Measurements from ENCODE around the gene NET1.

The NET1 gene

DNA sequence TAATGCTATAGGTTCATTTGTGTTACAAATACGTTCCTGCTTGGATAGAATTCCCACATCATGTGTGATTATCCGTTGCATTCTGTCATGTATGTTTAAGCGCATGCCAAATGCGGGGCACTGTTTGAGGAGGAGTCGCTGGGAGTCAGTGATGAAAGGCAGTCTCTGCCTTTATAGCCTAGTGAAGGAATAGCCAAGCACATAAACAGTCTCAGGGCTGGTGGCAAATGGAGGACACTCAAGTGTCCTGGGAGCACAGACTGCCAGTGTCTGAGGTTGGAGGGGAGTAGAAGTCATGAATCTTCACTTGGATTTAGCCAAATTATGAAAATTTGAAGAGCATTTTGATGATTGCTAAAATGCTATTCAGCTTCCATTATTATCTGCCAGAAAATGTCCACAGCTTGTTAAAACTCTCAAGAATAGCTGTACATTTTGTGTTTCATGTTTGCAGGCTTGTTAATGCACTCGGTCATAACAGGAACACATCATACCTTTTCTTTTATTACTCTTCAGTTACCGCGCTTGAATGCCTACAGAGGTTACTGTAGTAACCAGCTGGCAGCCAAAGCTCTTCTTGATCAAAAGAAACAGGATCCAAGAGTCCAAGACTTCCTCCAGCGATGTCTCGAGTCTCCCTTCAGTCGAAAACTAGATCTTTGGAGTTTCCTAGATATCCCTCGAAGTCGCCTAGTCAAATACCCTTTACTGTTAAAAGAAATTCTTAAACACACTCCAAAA, 41.6 kb downstream of the NET1 start:
- Histone ChIP-seq H3K27ac (no peak overlapping the region), H3K36me3 (peaks cover 21 to 76% (median 68%) of the 10 kb centered on the region in 11 experiments; a peak in 21 of 22 replicates), H3K9ac (no peak overlapping the region), H4K20me1 (no peaks in the 10 kb centered on the region), H3K9me3 (replicated peaks in 1 of 11) (no peaks in the 10 kb centered on the region), H3K4me2 (no peak overlapping the region), H3K4me1 (peaks cover 0 to 4% (median 0%) of the 10 kb centered on the region in 10 experiments; a peak in 1 of 20 replicates), H3K4me3 (no peak overlapping the region), H3K27me3 (no peaks in the 10 kb centered on the region)
- no peak for TF ChIP-seq Cebpa-rat (IDR thresholded peaks at IDR 0.05)

DNA sequence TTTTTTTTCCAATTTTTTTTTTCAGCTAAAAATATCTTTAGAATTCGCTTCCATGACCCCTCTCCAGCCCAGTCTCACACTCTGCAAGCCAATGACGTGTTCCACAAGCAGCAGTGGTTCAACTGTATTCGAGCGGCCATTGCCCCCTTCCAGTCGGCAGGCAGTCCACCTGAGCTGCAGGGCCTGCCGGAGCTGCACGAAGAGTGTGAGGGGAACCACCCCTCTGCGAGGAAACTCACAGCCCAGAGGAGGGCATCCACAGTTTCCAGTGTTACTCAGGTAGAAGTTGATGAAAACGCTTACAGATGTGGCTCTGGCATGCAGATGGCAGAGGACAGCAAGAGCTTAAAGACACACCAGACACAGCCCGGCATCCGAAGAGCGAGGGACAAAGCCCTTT, 44.2 kb downstream of the NET1 start:
- H3K4me1 ChIP-seq, result peaks cover 5 to 10% (median 8%) of the 10 kb centered on the region in 10 experiments; a peak in 16 of 20 replicates
- no peaks in the 10 kb centered on the region for H3K27me3 ChIP-seq
- no peaks in the 10 kb centered on the region for H4K20me1 ChIP-seq
- H3K4me2 ChIP-seq, result no peak overlapping the region
- H3K9ac ChIP-seq, result no peak overlapping the region
- no peak overlapping the region for H3K27ac ChIP-seq
- no peak overlapping the region for H3K4me3 ChIP-seq
- no peaks in the 10 kb centered on the region for H3K9me3 ChIP-seq (replicated peaks in 1 of 11)
- TF ChIP-seq Cebpa-rat (IDR thresholded peaks at IDR 0.05), result no peak
- H3K36me3 ChIP-seq, result peaks cover 23 to 94% (median 83%) of the 10 kb centered on the region in 11 experiments; a peak in 21 of 22 replicates

DNA sequence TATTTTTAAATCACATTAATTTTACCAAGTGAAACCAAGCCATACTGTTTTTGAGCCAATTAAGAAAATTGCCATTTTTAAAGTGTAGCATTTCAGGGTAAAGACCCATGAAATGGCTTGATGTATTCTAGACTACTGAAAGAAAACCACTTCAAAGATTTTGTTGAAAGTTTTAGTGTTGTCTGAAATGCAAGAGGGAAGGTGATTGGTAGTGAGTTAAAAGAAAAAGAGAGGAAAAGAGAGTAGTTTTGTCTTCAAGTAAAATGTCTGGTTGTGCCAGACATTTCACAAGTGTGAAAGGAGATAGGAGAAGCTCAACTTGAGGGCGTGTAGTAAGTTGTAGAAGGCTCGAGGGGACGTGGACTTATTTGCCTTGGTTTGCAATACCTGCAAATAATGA, 45.4 kb downstream of the NET1 start:
- no peak for TF ChIP-seq Cebpa-rat (IDR thresholded peaks at IDR 0.05)
- Histone ChIP-seq H3K27me3 (no peaks in the 10 kb centered on the region), H3K36me3 (peaks cover 23 to 82% (median 73%) of the 10 kb centered on the region in 11 experiments; a peak in 21 of 22 replicates), H4K20me1 (no peaks in the 10 kb centered on the region), H3K4me3 (no peak overlapping the region), H3K9me3 (replicated peaks in 1 of 11) (no peaks in the 10 kb centered on the region), H3K4me2 (no peak overlapping the region), H3K9ac (no peak overlapping the region), H3K4me1 (peaks cover 14 to 22% (median 20%) of the 10 kb centered on the region in 10 experiments), H3K27ac (no peak overlapping the region)

DNA sequence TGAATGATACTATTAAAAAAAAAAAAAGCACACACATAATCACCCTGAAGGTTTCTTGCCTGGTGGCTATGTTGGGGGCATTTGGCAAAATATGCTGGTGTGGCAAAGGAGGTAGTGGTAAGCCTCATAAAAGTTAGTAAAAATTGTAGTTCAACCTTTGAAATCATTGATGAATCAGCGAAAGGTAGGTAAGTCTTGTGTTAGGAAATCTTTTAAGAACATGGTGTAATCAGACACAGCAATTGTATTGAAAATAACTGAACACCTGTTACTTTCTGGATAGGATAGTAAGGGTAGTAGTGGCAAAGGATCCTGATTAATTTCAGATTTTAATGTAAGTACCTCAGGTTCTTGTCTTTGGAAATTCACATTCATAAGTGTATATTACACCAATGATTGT, 46.1 kb downstream of the NET1 start:
- Histone ChIP-seq H3K27ac (no peak overlapping the region), H3K4me3 (no peak overlapping the region), H3K36me3 (peaks cover 23 to 75% (median 66%) of the 10 kb centered on the region in 11 experiments; a peak in 21 of 22 replicates), H3K4me2 (no peak overlapping the region), H3K4me1 (peaks cover 14 to 25% (median 23%) of the 10 kb centered on the region in 10 experiments), H3K9me3 (replicated peaks in 1 of 11) (no peaks in the 10 kb centered on the region), H4K20me1 (no peaks in the 10 kb centered on the region), H3K9ac (no peak overlapping the region), H3K27me3 (no peaks in the 10 kb centered on the region)
- no peak for TF ChIP-seq Cebpa-rat (IDR thresholded peaks at IDR 0.05)

DNA sequence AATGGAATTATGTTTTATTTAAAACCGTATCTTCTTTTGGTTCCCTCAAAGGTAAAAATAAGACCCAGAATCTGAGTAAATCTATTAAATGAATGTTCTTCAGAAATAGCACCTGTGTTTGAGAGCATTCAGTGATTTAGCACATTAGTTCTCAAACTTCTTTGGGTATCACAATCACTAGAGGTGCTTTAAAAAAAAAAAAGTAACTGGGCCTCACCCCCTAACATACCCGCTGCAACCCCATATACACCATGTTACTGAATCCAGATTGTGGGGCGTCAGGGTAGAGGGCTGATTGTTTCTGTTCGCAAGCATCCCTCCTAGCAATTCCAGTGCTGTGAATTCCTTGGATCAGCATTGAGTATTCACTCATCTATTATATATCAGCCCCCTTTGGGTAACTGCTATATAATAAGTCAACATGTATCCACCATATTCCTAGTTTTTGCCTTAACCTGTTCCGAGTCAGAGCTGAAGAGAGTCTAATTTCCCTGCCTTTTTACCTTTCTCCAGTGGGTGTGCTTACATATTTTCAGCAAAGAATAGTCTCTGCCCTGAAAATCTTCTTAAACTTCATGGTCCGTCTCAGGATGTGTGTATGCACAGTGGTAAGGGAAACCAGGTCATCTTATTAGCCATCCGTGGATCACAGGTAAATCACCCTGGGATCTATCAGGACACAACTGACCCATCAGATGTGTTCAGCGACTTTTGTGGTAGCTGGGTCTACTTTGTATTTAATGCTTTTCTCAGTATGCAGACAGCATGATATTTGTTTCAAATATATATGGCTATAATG, 46.8 kb downstream of the NET1 start:
- Histone ChIP-seq H3K4me3 (no peak overlapping the region), H3K36me3 (peaks cover 18 to 68% (median 59%) of the 10 kb centered on the region in 11 experiments; a peak in 21 of 22 replicates), H3K9ac (no peak overlapping the region), H3K27me3 (no peaks in the 10 kb centered on the region), H3K9me3 (replicated peaks in 1 of 11) (no peaks in the 10 kb centered on the region), H4K20me1 (no peaks in the 10 kb centered on the region), H3K4me2 (no peak overlapping the region), H3K4me1 (peaks cover 14 to 25% (median 23%) of the 10 kb centered on the region in 10 experiments), H3K27ac (no peak overlapping the region)
- no peak for TF ChIP-seq Cebpa-rat (IDR thresholded peaks at IDR 0.05)

DNA sequence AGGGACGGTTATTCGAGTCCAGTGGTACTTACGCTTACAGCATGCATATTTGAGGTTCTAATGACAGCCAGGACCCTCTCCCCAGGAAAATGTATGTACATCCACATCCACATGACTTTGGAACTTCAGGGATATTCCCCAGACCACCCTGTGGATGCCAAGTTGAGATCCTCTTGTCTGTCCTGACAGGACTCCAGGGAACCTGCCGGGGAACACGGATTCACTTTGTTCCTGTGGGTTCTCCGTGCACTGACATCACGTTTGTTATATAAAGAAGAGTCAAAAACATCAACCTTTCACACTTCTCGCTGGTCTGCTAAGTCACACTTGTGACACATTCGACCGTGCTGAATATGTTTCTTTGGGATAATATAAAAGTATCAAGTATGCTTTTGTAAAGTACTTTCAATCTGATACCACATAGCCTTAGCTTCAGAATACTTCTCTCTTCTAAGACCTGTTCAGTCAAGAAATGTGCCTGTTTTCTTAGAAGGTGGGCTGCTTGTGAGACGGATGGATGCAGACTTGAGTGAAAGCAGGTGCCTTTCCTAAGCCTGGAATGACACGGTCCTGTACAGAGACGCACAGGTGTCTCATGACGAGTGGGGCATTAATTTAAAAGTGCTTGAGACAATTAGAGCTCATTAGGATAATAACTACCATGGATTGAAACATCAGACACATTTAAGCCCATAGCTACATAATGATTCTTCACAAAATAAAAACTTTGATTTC, 48.3 kb downstream of the NET1 start:
- peaks cover 7 to 53% (median 45%) of the 10 kb centered on the region in 11 experiments; a peak in 21 of 22 replicates for H3K36me3 ChIP-seq
- no peaks in the 10 kb centered on the region for H4K20me1 ChIP-seq
- H3K27me3 ChIP-seq, result no peaks in the 10 kb centered on the region
- peaks cover 14 to 25% (median 23%) of the 10 kb centered on the region in 10 experiments for H3K4me1 ChIP-seq
- H3K9me3 ChIP-seq (replicated peaks in 1 of 11), result no peaks in the 10 kb centered on the region
- no peak overlapping the region for H3K9ac ChIP-seq
- no peak overlapping the region for H3K27ac ChIP-seq
- no peak for TF ChIP-seq Cebpa-rat (IDR thresholded peaks at IDR 0.05)
- H3K4me2 ChIP-seq, result peak overlapping the region in 6 of 11 experiments; percentile 42 to 81 (median 72); a peak in 10 of 22 replicates
- no peak overlapping the region for H3K4me3 ChIP-seq

DNA sequence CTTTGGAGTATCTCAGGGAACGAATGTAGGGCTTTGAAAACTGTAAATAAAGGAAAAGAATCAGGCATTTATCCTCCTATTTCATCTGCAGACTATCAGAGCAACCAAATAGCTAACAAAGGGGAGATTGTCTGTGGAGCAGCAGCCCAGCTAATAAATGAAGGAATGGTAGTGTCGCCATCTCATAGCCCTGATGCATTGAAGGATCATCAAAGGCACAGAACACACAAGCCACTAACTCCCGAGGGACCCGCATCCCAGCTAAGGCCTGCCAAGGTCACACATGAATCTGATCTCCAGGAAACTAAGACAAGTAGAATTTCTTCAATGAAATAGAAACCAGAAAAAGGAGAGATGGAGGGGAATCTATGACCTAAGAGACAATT, 48.8 kb downstream of the NET1 start:
- H3K27ac ChIP-seq, result peak overlapping the region in 4 of 11 experiments; percentile 12 to 44 (median 34); a peak in 4 of 22 replicates

DNA sequence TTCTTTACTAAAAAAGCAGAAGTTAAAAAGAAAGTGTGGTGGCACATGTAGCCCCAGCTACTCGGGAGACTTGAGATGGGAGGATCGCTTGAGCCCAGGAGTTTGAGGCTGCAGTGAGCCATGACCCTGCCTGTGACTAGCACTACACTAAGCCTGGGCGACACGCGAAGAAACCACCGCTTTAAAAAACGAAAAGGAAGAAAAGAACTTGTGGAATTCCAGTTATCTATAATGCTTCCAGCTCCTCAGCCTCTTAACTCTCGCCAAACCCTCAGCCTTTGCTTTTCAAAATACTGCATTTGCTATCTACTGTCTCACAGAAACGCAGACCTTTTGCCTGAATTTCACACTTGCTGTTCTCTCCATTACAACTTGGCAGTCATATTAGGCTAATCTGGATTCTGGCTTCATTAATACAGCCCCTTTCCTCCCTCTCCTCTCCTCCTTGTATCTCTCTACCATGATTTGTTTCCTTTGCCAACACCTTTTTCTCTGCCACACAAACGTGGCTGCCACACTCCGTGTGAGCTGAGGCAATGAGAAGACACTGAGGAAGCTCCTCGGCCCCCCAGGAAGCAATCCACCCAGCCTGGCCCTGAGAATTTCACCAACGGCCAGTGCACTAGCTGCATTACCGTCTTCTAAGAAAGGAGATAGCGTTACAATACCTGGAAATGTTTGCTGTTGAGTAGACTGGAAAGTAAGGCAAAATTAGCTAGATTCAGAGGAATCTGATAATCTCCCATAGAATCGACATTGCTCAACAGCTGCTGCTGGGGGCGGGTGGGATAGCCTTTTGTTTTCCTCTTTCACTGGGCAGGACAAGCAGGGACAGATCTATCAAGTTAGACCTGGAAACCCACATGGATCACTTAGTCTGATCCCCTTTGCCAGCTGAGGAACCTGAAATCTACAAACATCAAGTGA, 49.8 kb downstream of the NET1 start:
- no peak for TF ChIP-seq Cebpa-rat (IDR thresholded peaks at IDR 0.05)
- H3K36me3 ChIP-seq, result peaks cover 2 to 38% (median 30%) of the 10 kb centered on the region in 11 experiments; a peak in 18 of 22 replicates
- no peaks in the 10 kb centered on the region for H4K20me1 ChIP-seq
- H3K4me2 ChIP-seq, result peak overlapping the region; percentile 42 to 81 (median 74)
- H3K4me1 ChIP-seq, result peaks cover 14 to 25% (median 23%) of the 10 kb centered on the region in 10 experiments
- H3K9me3 ChIP-seq (replicated peaks in 1 of 11), result no peaks in the 10 kb centered on the region
- peak overlapping the region in 5 of 11 experiments; percentile 12 to 44 (median 28); a peak in 5 of 22 replicates for H3K27ac ChIP-seq
- H3K4me3 ChIP-seq, result no peak overlapping the region
- peak overlapping the region in 3 of 11 experiments; percentile 4 to 7 (median 7); a peak in 2 of 22 replicates for H3K9ac ChIP-seq
- no peaks in the 10 kb centered on the region for H3K27me3 ChIP-seq

More for the DNA sequence above, 48.8 kb downstream of the NET1 start:
- H3K9ac ChIP-seq, result no peak overlapping the region
- peaks cover 14 to 25% (median 23%) of the 10 kb centered on the region in 10 experiments for H3K4me1 ChIP-seq
- H4K20me1 ChIP-seq, result no peaks in the 10 kb centered on the region
- no peaks in the 10 kb centered on the region for H3K27me3 ChIP-seq
- H3K36me3 ChIP-seq, result peaks cover 7 to 48% (median 39%) of the 10 kb centered on the region in 11 experiments; a peak in 21 of 22 replicates
- H3K9me3 ChIP-seq (replicated peaks in 1 of 11), result no peaks in the 10 kb centered on the region
- H3K4me2 ChIP-seq, result peak overlapping the region; percentile 42 to 81 (median 74); a peak in 21 of 22 replicates
- TF ChIP-seq Cebpa-rat (IDR thresholded peaks at IDR 0.05), result no peak
- no peak overlapping the region for H3K4me3 ChIP-seq
